DND-41 (cell line): ENCODE measurements around the gene WASL.

Source experiments
- ATAC-seq: fragments of 200-7000 bp; cut with Tn5 transposase; 3 replicates; pipeline ENCODE4 v1.9.1; 2021; ENCODE audit warnings: low read depth; ENCODE audit not compliant: insufficient read depth
- DNase-seq: peaks from one replicate; pipeline ENCODE4 v3.0.0-alpha.2; 2020
- H2AFZ ChIP-seq: 2 replicates; pipeline ENCODE4 v1.6.0; 2012; ENCODE audit warnings: low read depth, low read length
- H3K27ac ChIP-seq: 2 replicates; pipeline ENCODE4 v1.5.1; 2012; ENCODE audit warnings: low read length, inconsistent platforms
- H3K27me3 ChIP-seq: fragments of 200-600 bp; sonication (generic); 2 replicates; pipeline ENCODE4 v1.6.0; 2012; ENCODE audit warnings: low read length, mild to moderate bottlenecking, inconsistent platforms; ENCODE audit not compliant: insufficient read depth, poor library complexity
- H3K36me3 ChIP-seq: 2 replicates; pipeline ENCODE4 v1.5.1; 2012; ENCODE audit warnings: low read length, inconsistent platforms; ENCODE audit not compliant: insufficient read depth
- H3K4me1 ChIP-seq: 2 replicates; pipeline ENCODE4 v1.5.1; 2012; ENCODE audit warnings: mild to moderate bottlenecking, low read length; ENCODE audit not compliant: insufficient read depth
- H3K4me2 ChIP-seq: 2 replicates; pipeline ENCODE4 v1.6.0; 2012; ENCODE audit warnings: mild to moderate bottlenecking, moderate library complexity, low read length, inconsistent platforms; ENCODE audit not compliant: insufficient read depth
- H3K4me3 ChIP-seq, 2 experiments: fragments of 200-600 bp in 1 of 2; shearing (Covaris generic) in 1 of 2; 2 replicates each; pipeline ENCODE4 v1.5.1; 2012 to 2016; ENCODE audit warnings: inconsistent platforms in 2 of 2, low read length in 2 of 2, mild to moderate bottlenecking in 2 of 2, low read depth in 1 of 2, moderate library complexity in 1 of 2
- H3K79me2 ChIP-seq: 2 replicates; pipeline ENCODE4 v1.6.0; 2012; ENCODE audit warnings: low read length, inconsistent platforms; ENCODE audit not compliant: insufficient read depth
- H3K9ac ChIP-seq: 2 replicates; pipeline ENCODE4 v1.6.0; 2012; ENCODE audit warnings: low read depth, mild to moderate bottlenecking, inconsistent platforms, low read length, moderate library complexity
- H3K9me3 ChIP-seq: 2 replicates; pipeline ENCODE4 v1.5.1; 2012; ENCODE audit warnings: low read length, moderate library complexity, mild to moderate bottlenecking, inconsistent platforms; ENCODE audit not compliant: insufficient read depth, severe bottlenecking
- H4K20me1 ChIP-seq: 2 replicates; pipeline ENCODE4 v1.6.0; 2012; ENCODE audit warnings: low read length; ENCODE audit not compliant: insufficient read depth
- EZH2 ChIP-seq: IDR thresholded peaks from 3 replicates; pipeline ENCODE4 v1.6.1; 2012; ENCODE audit warnings: borderline replicate concordance, low read depth, mild to moderate bottlenecking, moderate library complexity, low read length, inconsistent platforms; ENCODE audit not compliant: severe bottlenecking
- TF ChIP-seq, protein P1 (sequence below): IDR thresholded peaks from 2 replicates; pipeline ENCODE4 v1.5.1; 2012; ENCODE audit warnings: borderline replicate concordance, low read length, moderate library complexity, mild to moderate bottlenecking; ENCODE audit not compliant: poor library complexity, severe bottlenecking; ENCODE audit errors: extremely low read depth

WASL gene

GRCh38 chr7:123647106-123647730 is 101.6 kb downstream of the WASL start:
- no peak overlapping the region for H3K4me3 ChIP-seq
- no peak for DNase-seq
- H3K4me2 ChIP-seq = no peak overlapping the region
- H3K27ac ChIP-seq = no peak overlapping the region
- no peak overlapping the region for H2AFZ ChIP-seq
- peaks cover 5% of the 10 kb centered on the region for H3K27me3 ChIP-seq
- no peaks in the 10 kb centered on the region for H3K4me1 ChIP-seq
- no peaks in the 10 kb centered on the region for H4K20me1 ChIP-seq
- no peaks in the 10 kb centered on the region for H3K9me3 ChIP-seq
- no peak overlapping the region for H3K9ac ChIP-seq
- no peak for ATAC-seq
- TF ChIP-seq, protein P1, sequence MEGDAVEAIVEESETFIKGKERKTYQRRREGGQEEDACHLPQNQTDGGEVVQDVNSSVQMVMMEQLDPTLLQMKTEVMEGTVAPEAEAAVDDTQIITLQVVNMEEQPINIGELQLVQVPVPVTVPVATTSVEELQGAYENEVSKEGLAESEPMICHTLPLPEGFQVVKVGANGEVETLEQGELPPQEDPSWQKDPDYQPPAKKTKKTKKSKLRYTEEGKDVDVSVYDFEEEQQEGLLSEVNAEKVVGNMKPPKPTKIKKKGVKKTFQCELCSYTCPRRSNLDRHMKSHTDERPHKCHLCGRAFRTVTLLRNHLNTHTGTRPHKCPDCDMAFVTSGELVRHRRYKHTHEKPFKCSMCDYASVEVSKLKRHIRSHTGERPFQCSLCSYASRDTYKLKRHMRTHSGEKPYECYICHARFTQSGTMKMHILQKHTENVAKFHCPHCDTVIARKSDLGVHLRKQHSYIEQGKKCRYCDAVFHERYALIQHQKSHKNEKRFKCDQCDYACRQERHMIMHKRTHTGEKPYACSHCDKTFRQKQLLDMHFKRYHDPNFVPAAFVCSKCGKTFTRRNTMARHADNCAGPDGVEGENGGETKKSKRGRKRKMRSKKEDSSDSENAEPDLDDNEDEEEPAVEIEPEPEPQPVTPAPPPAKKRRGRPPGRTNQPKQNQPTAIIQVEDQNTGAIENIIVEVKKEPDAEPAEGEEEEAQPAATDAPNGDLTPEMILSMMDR = no peak
- TF ChIP-seq EZH2 = no peak
- no peaks in the 10 kb centered on the region for H3K36me3 ChIP-seq
- H3K79me2 ChIP-seq = no peaks in the 10 kb centered on the region

DNA sequence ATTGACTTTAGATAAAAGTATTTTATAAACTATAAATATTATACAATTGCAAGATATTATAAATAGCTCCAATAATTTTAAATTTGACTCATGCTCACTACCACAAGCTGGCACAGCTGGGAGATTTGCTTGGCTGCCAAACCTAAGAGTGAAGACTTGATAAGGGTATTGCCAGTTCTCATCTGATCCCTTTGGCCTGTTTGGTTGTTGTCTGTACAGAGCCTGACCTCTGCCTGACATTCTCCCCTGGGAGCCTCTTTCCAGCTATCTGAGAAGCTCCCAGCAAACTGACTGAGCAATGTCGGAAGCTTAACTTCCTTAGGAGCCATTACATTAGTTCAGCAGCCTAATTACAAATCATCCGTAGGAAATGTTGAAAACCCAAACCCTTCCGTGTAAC is 103.3 kb downstream of the WASL start:
- Histone ChIP-seq H3K27ac (no peak overlapping the region), H3K4me2 (no peak overlapping the region), H3K4me1 (no peaks in the 10 kb centered on the region), H3K79me2 (no peaks in the 10 kb centered on the region), H3K4me3 (no peak overlapping the region), H3K9ac (no peak overlapping the region), H3K36me3 (no peaks in the 10 kb centered on the region), H3K9me3 (no peaks in the 10 kb centered on the region), H3K27me3 (peaks cover 8% of the 10 kb centered on the region), H2AFZ (no peak overlapping the region), H4K20me1 (no peaks in the 10 kb centered on the region)
- TF ChIP-seq EZH2 = no peak
- TF ChIP-seq, protein P1 = no peak
- ATAC-seq (no peak), DNase-seq (no peak)

GRCh38 chr7:123643495-123644441 is 105.0 kb downstream of the WASL start:
- Histone ChIP-seq H3K9ac (no peak overlapping the region), H3K79me2 (no peaks in the 10 kb centered on the region), H3K4me2 (no peak overlapping the region), H3K9me3 (no peaks in the 10 kb centered on the region), H2AFZ (no peak overlapping the region), H3K27ac (no peak overlapping the region), H3K36me3 (no peaks in the 10 kb centered on the region), H3K4me3 (no peak overlapping the region), H4K20me1 (no peaks in the 10 kb centered on the region), H3K27me3 (peaks cover 8% of the 10 kb centered on the region), H3K4me1 (no peaks in the 10 kb centered on the region)
- TF ChIP-seq, protein P1 = no peak
- no peak for DNase-seq
- no peak for ATAC-seq
